ENCODE measurements around the gene OR1J1.

Gene OR1J1

DNA sequence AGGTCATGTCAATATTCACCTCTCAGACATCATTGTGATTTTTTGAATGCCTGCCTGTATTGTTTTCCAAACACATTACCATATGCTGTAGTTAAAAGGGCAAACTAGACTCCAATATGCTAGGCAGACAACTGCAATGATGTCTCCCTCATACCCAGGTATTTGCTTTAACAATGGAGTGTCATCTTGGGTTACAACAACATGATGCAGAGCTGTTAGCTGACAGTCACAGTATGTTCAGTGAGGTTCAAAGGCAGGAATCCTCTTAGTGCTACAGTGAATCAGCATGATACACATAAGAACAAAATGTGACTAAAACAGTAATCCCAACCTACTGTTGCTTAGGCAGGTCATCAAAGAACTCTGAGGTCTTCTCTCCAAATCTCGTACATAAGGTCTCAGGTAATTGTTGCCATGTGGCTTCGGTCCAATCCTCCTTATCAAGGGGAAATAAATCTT is 24.0 kb downstream of the OR1J1 start:
- no peak overlapping the region for H3K4me3 ChIP-seq (ENCODE audit: low read depth, low read length)
- DNase-seq (ENCODE audit: low read depth), result no peak
- TF ChIP-seq, protein P1, sequence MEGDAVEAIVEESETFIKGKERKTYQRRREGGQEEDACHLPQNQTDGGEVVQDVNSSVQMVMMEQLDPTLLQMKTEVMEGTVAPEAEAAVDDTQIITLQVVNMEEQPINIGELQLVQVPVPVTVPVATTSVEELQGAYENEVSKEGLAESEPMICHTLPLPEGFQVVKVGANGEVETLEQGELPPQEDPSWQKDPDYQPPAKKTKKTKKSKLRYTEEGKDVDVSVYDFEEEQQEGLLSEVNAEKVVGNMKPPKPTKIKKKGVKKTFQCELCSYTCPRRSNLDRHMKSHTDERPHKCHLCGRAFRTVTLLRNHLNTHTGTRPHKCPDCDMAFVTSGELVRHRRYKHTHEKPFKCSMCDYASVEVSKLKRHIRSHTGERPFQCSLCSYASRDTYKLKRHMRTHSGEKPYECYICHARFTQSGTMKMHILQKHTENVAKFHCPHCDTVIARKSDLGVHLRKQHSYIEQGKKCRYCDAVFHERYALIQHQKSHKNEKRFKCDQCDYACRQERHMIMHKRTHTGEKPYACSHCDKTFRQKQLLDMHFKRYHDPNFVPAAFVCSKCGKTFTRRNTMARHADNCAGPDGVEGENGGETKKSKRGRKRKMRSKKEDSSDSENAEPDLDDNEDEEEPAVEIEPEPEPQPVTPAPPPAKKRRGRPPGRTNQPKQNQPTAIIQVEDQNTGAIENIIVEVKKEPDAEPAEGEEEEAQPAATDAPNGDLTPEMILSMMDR (IDR thresholded peaks at IDR 0.05; ENCODE audit: insufficient read depth, low read depth, low read length, missing control alignments), result no peak

DNA sequence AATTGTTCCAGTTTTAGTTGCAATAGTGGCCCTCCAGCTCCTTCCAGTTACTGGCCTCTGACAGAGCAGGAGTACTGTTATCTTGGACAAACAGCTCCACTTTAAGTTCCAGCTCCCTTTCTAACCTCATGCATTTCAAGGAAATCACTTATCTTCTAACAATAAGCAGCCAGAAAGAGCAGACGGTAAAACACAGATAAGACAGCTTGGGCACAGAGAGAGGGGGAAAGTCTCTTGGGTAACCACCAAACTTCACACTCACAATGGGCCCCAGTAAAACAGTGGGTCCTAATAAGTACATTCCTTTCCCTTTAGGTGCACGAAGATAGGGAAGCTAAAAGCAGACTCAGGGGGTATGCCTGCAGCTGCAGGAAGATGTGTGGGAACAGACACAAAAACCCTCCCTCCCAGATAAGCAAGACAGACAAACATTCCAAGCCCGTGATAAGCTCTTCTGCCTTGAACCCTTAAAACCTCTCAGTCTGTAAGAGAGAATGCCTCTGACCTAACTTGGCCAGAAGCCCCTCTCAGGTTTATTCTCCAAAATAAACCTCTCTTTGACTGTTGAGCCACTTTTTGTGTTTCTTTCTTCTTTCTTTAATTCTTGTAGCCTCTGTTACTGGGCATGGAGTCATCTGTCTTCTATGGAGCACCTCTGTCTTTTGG is 30.8 kb downstream of the OR1J1 start:
- TF ChIP-seq, protein P1 (IDR thresholded peaks at IDR 0.05; ENCODE audit: insufficient read depth, low read depth, low read length, missing control alignments), result no peak
- DNase-seq (ENCODE audit: low read depth), result no peak
- H3K4me3 ChIP-seq (ENCODE audit: low read depth, low read length), result no peak overlapping the region

DNA sequence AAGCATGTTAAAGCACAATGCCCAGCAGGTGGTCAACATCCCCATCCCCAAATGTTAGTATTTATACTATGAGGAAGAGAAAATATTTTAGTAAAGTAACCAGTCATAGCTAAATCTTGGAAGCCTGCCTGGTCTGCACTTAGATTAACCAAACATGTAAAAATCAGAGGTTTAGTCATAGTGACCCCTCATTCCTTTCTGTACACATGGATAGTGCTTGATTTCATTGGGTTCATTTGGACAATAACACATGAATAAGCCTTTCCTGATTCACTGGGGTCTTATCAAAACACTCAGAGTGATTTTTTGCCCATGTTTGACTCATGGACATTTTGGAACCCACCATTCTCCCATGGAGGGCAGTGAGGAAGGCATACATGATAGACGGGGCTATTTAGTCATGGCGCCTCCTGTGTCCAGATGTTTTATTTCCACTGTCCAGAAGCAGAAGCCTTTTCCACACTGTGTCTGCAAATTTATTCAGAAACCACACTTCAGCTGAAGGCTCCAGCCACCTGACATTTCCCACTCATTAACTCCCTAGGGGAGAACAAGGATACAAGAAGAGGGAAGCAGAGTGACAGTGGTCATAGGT is 32.5 kb downstream of the OR1J1 start:
- TF ChIP-seq, protein P1 (IDR thresholded peaks at IDR 0.05; ENCODE audit: insufficient read depth, low read depth, low read length, missing control alignments), result no peak
- no peak for DNase-seq (ENCODE audit: low read depth)
- no peak overlapping the region for H3K4me3 ChIP-seq (ENCODE audit: low read depth, low read length)

DNA sequence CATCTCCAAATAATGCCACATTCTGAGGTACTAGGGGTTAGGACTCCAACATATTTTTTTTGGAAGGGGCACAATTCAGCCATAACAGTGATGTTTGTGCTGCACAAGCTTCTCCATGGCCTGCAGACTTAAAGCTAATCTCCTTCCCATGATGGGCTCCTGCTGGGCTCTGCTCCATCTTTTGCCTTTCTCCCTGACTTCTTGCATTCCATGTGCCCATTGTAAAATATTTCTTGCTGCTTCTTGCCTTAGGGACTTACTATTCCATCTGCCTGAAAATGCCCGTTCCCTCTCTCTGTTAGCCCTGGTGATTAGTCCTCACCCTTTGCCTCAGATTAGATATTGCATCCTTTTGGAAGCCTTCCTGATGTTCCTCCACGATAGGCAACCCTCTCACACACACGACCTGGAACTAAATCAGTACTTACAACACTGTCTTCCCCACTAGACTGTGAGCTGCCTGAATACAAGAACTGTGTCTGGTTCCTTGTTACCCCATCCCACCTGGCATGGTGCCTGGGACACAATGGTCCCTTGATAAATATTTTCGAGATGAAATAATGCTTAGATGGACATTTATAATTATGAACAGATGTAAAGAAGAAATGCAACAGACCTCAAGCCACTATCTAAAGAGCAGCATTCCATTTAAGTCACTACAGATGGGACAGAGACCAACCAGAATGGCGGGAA is 33.5 kb downstream of the OR1J1 start:
- no peak overlapping the region for H3K4me3 ChIP-seq (ENCODE audit: low read depth, low read length)
- no peak for DNase-seq (ENCODE audit: low read depth)
- TF ChIP-seq, protein P1 (IDR thresholded peaks at IDR 0.05; ENCODE audit: insufficient read depth, low read depth, low read length, missing control alignments), result no peak

DNA sequence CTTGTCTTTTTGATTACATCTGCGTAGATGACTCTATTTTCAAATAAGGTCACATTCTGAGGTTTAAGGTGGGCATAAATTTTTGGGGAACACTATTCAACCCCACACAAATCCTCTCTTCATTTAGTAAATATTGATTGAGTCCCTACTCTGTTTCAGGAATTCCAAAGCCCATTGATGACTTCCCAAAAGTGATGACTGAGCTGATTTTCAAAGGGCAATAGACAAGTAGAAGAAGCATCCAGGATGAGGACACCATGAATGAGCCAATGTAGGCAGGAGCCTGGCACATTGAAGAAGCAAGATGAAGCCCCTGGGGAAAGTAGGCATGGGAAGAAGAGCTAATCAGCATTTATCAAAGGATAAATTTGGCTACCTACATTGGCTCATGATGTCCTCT is 35.2 kb downstream of the OR1J1 start:
- DNase-seq (ENCODE audit: low read depth), result no peak
- TF ChIP-seq, protein P1 (IDR thresholded peaks at IDR 0.05; ENCODE audit: insufficient read depth, low read depth, low read length, missing control alignments), result no peak
- no peak overlapping the region for H3K4me3 ChIP-seq (ENCODE audit: low read depth, low read length)

All from GM12865 (cell line).